Vagina (tissue), 2 donors: ENCODE results near the gene SORCS2.

Experiments used
- CTCF ChIP-seq, 3 experiments: fragments of 450-650 bp in 2 of 3; fragments of 200-600 bp in 1 of 3; sonication (generic) in 1 of 3; IDR thresholded peaks; one replicate each; pipeline ENCODE4 v1.5.1; 2017 to 2019; ENCODE audit warnings: antibody characterized with exemption in 3 of 3, mild to moderate bottlenecking in 2 of 3, moderate library complexity in 2 of 3
- POLR2A ChIP-seq, 2 donors: fragments of 450-650 bp; IDR thresholded peaks; one replicate each; pipeline ENCODE4 v1.6.1; 2017; ENCODE audit warnings: antibody characterized with exemption in 2 of 2, mild to moderate bottlenecking in 2 of 2, moderate library complexity in 2 of 2

- TF ChIP-seq CTCF (IDR thresholded peaks at IDR 0.05) = no peak
- no peak for TF ChIP-seq POLR2A (IDR thresholded peaks at IDR 0.05)
Measured at GRCh38 chr4:7296661-7297335, 104.5 kb downstream of the SORCS2 start.
